PC-3 (cell line): ENCODE measurements around the gene CAMTA1. TPM values are rescaled to one million over a fixed set of nuclear protein-coding genes. Genes with fewer than 3 reads are reported as not detected.
A peak's percentile ranks its signal among the peaks of the same experiment; 100 is the strongest.

ENCODE experiments used
- ATAC-seq: fragments of 200-7000 bp; cut with Tn5 transposase; 2 replicates; pipeline ENCODE4 v1.9.1; 2020; ENCODE audit warnings: mild to moderate bottlenecking, moderate library complexity
- BruUV-seq: library from RNA; stranded (reverse); fragments of 400-500 nt; replicated peaks from 2 replicates; lab custom pipeline; 2021; lab: Mats Ljungman, UMichigan
- CTCF ChIA-PET: fragments of 300-600 bp; sonication (Branson Sonifier 250); formaldehyde crosslinking; loops from one replicate; lab custom pipeline; 2022; ENCODE audit warnings: antibody characterized with exemption; lab: Charles Lee
- POLR2A ChIA-PET: fragments of 300-600 bp; sonication (Branson Sonifier 250); formaldehyde crosslinking; loops from one replicate; lab custom pipeline; 2022; ENCODE audit warnings: antibody characterized with exemption; ENCODE audit not compliant: unreplicated experiment; lab: Charles Lee
- DNase-seq: peaks from one replicate; pipeline ENCODE4 v3.0.0-alpha.2; 2015
- H2AFZ ChIP-seq: fragments of 300-600 bp; sonication (generic); 2 replicates; pipeline ENCODE4 v1.6.0; 2016; ENCODE audit warnings: antibody characterized with exemption, low read length
- H3F3A ChIP-seq: fragments of 300-600 bp; sonication (generic); one replicate; pipeline ENCODE4 v1.6.0; 2017; ENCODE audit warnings: antibody characterized with exemption, low read length, control low read depth, mild to moderate bottlenecking; ENCODE audit not compliant: unreplicated experiment
- H3K27ac ChIP-seq: fragments of 300-600 bp; sonication (generic); 2 replicates; pipeline ENCODE4 v1.5.1; 2016; ENCODE audit warnings: mild to moderate bottlenecking, low read length
- H3K27me3 ChIP-seq: fragments of 300-600 bp; sonication (generic); 2 replicates; pipeline ENCODE4 v1.6.1; 2016; ENCODE audit warnings: low read length, mixed read lengths
- H3K36me3 ChIP-seq: fragments of 300-600 bp; sonication (generic); 2 replicates; pipeline ENCODE4 v1.6.1; 2016; ENCODE audit warnings: low read depth, mixed run types, low read length, mixed read lengths
- H3K4me1 ChIP-seq: fragments of 300-600 bp; sonication (generic); 2 replicates; pipeline ENCODE4 v1.5.1; 2016; ENCODE audit warnings: low read length; ENCODE audit not compliant: insufficient read depth
- H3K4me2 ChIP-seq: fragments of 300-600 bp; sonication (generic); 2 replicates; pipeline ENCODE4 v1.6.0; 2016; ENCODE audit warnings: low read length
- H3K4me3 ChIP-seq: fragments of 300-600 bp; sonication (generic); 2 replicates; pipeline ENCODE4 v1.5.1; 2016; ENCODE audit warnings: mild to moderate bottlenecking, low read length, mixed read lengths
- H3K79me2 ChIP-seq: fragments of 300-600 bp; sonication (generic); 2 replicates; pipeline ENCODE4 v1.6.1; 2017; ENCODE audit warnings: low read length, mixed read lengths
- H3K9ac ChIP-seq: fragments of 300-600 bp; sonication (generic); 2 replicates; pipeline ENCODE4 v1.6.0; 2016; ENCODE audit warnings: mild to moderate bottlenecking, low read length
- H3K9me2 ChIP-seq: fragments of 300-600 bp; sonication (generic); replicated peaks from 2 replicates; pipeline ENCODE4 v1.6.1; 2016; ENCODE audit warnings: mixed run types, low read length, mixed read lengths
- H3K9me3 ChIP-seq: fragments of 300-600 bp; sonication (generic); 2 replicates; pipeline ENCODE4 v1.6.1; 2016; ENCODE audit warnings: low read length, mixed read lengths
- H4K20me1 ChIP-seq: fragments of 300-600 bp; sonication (generic); 2 replicates; pipeline ENCODE4 v1.6.1; 2016; ENCODE audit warnings: low read length, mixed read lengths
- EZH2 ChIP-seq: fragments of 300-600 bp; sonication (generic); IDR thresholded peaks from one replicate; pipeline ENCODE4 v1.6.1; 2017; ENCODE audit warnings: antibody characterized with exemption, mild to moderate bottlenecking, low read length; ENCODE audit not compliant: unreplicated experiment
- EZH2phosphoT487 ChIP-seq: fragments of 300-600 bp; sonication (generic); IDR thresholded peaks from 2 replicates; pipeline ENCODE4 v1.6.1; 2018; ENCODE audit warnings: mild to moderate bottlenecking, antibody characterized with exemption, low read length, borderline replicate concordance
- intact Hi-C: fragments of 100-400 bp; cut with micrococcal nuclease; formaldehyde crosslinking; loops from 2 replicates; pipeline ENCODE4 v1.9.0; 2023
- total RNA-seq: library from RNA; depleted of rRNA; stranded (reverse); fragments of >200 nt; gene quantifications from 2 replicates; pipeline ENCODE4 v1.2.3, GENCODE V29; 2014
- TF ChIP-seq, protein P1 (sequence below): fragments of 300-600 bp; sonication (generic); conservative IDR thresholded peaks from 2 replicates; pipeline ENCODE4 v1.5.1; 2017; ENCODE audit warnings: antibody characterized with exemption, low read depth, mild to moderate bottlenecking, low read length

The CAMTA1 gene
- total RNA-seq, 1 experiment from 2014 or later: 40.8 TPM

DNA sequence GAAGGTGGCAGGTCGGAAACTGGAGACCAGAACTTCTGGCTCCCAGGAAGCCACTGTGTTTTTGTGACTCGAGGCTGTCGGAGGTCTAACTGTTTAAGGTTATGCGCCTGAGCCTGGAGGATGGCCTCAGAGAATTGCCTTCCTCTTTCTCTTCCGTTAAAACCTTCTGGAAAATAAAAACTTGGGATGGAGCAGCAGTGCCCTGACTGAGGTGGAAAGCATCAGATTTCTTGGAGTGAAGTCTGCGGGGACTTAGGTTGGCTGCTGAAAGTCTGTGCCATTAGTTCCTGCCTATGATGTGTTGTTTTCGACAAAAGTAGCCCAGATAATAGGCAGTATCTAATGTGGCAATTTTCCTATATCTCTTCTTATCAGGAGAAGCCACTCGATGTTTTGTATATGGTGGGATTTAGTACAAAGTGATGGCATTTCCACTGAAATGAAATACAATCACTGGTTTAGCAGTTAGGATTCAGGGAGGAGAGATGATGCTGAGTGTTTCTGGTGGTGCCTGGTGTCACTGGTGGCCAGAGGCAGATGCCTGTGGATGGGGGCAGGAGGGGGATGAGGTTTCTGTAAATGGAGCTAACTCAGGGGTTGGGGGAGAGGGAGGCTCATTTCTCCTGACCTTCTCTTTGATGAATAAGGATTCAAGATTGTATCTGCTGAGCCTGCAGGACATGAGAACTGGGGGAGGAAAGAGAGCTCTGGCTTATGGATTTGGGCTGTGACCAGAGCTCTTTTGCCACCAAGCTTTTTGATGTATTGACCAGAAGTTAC, 150.8 kb downstream of the CAMTA1 start:
- no peak for TF ChIP-seq EZH2
- TF ChIP-seq, protein P1, sequence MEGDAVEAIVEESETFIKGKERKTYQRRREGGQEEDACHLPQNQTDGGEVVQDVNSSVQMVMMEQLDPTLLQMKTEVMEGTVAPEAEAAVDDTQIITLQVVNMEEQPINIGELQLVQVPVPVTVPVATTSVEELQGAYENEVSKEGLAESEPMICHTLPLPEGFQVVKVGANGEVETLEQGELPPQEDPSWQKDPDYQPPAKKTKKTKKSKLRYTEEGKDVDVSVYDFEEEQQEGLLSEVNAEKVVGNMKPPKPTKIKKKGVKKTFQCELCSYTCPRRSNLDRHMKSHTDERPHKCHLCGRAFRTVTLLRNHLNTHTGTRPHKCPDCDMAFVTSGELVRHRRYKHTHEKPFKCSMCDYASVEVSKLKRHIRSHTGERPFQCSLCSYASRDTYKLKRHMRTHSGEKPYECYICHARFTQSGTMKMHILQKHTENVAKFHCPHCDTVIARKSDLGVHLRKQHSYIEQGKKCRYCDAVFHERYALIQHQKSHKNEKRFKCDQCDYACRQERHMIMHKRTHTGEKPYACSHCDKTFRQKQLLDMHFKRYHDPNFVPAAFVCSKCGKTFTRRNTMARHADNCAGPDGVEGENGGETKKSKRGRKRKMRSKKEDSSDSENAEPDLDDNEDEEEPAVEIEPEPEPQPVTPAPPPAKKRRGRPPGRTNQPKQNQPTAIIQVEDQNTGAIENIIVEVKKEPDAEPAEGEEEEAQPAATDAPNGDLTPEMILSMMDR: no peak
- no peak for TF ChIP-seq EZH2phosphoT487
- H3K9ac ChIP-seq: no peak overlapping the region
- H3K27ac ChIP-seq: no peak overlapping the region
- no peaks in the 10 kb centered on the region for H4K20me1 ChIP-seq
- H3K9me3 ChIP-seq: no peaks in the 10 kb centered on the region
- H3K4me2 ChIP-seq: peak overlapping the region; percentile 43
- no peak overlapping the region for H2AFZ ChIP-seq
- H3K27me3 ChIP-seq: peaks cover 51% of the 10 kb centered on the region
- no peaks in the 10 kb centered on the region for H3F3A ChIP-seq
- intact Hi-C loops: no loop called here
- no peak for ATAC-seq
- H3K9me2 ChIP-seq: no peaks in the 10 kb centered on the region
- H3K4me1 ChIP-seq: no peaks in the 10 kb centered on the region
- ChIA-PET POLR2A (no interaction called here), CTCF (no interaction called here)
- H3K36me3 ChIP-seq: no peaks in the 10 kb centered on the region
- H3K79me2 ChIP-seq: no peaks in the 10 kb centered on the region
- no peak for DNase-seq
- no TSS peak for BruUV-seq
- no peak overlapping the region for H3K4me3 ChIP-seq

DNA sequence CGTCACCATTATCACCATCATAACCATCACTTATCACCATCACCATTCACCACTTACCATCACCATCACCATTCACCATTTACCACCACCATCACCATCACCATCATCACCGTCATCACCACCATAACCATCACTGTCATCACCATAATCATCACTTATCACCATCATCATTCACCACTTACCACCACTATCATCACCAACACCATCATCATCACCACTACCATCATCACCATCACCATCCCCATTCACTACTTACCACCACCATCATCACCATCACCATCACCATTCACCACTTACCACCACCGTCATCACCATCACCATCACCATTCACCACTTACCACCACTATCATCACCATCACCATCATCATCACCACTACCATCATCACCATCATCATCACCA, 151.8 kb downstream of the CAMTA1 start:
- H3K27me3 ChIP-seq: peaks cover 45% of the 10 kb centered on the region
- no peaks in the 10 kb centered on the region for H3K79me2 ChIP-seq
- intact Hi-C loops: no loop called here
- ATAC-seq: no peak
- no peak overlapping the region for H3K27ac ChIP-seq
- no peak overlapping the region for H3K9ac ChIP-seq
- H3K4me1 ChIP-seq: no peaks in the 10 kb centered on the region
- H3K9me2 ChIP-seq: no peaks in the 10 kb centered on the region
- H3K36me3 ChIP-seq: no peaks in the 10 kb centered on the region
- no peak overlapping the region for H3K4me2 ChIP-seq
- POLR2A ChIA-PET: no interaction called here
- no peaks in the 10 kb centered on the region for H3K9me3 ChIP-seq
- no TSS peak for BruUV-seq
- H4K20me1 ChIP-seq: no peaks in the 10 kb centered on the region
- H2AFZ ChIP-seq: no peak overlapping the region
- H3F3A ChIP-seq: no peaks in the 10 kb centered on the region
- TF ChIP-seq EZH2 (no peak), EZH2phosphoT487 (no peak)
- TF ChIP-seq, protein P1: no peak
- CTCF ChIA-PET: no interaction called here
- H3K4me3 ChIP-seq: no peak overlapping the region
- DNase-seq: no peak

DNA sequence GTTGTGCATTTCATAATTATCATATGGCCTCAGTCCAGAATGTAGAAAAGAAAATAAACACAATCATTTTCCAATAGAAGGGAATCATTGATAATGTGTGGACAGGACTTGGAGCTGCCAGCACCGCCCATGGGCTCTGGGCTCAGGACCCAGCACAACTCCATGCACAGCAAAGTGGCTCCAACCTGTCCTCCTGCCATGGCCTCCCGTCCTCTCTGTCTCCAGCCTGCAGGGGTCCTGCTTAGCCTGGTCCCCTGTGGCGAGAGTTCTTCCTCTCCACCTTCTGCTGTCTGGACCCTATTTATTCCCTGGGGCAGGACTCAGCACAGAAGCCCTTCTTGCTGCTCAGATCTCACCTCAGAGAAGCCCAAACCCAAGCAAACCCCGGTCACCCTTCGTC, 154.1 kb downstream of the CAMTA1 start:
- Histone ChIP-seq H4K20me1 (no peaks in the 10 kb centered on the region), H3K4me3 (no peak overlapping the region), H3K4me2 (no peak overlapping the region), H3K79me2 (no peaks in the 10 kb centered on the region), H3K27ac (no peak overlapping the region), H3K9me3 (no peaks in the 10 kb centered on the region), H3K4me1 (no peaks in the 10 kb centered on the region), H3K9ac (no peak overlapping the region), H3K36me3 (no peaks in the 10 kb centered on the region), H3F3A (no peaks in the 10 kb centered on the region), H2AFZ (no peak overlapping the region), H3K9me2 (no peaks in the 10 kb centered on the region), H3K27me3 (peaks cover 22% of the 10 kb centered on the region)
- ChIA-PET POLR2A (no interaction called here), CTCF (no interaction called here)
- no peak for TF ChIP-seq EZH2phosphoT487
- no peak for TF ChIP-seq EZH2
- TF ChIP-seq, protein P1: no peak
- intact Hi-C loops: no loop called here
- DNase-seq (no peak), ATAC-seq (no peak)
- BruUV-seq: no TSS peak
